ENCODE results near the gene PTGER2. TPM values are rescaled to one million over a fixed set of nuclear protein-coding genes. Genes with fewer than 3 reads are reported as not detected.

Gene PTGER2
- total and polyA plus RNA-seq, 5 donors, result 0.32 to 1.6 (median 0.80) TPM

GRCh38 chr14:52325630-52326029 lies 11.5 kb downstream of the PTGER2 start:
- DNase-seq (no peak), ATAC-seq (no peak)
- Histone ChIP-seq H3K4me3 (ENCODE audit: low read length) (no peak overlapping the region), H3K27me3 (ENCODE audit: control insufficient read depth, insufficient read depth) (no peaks in the 10 kb centered on the region), H3K9me3 (ENCODE audit: control insufficient read depth, low read length) (no peaks in the 10 kb centered on the region), H3K4me1 (ENCODE audit: control insufficient read depth, insufficient read depth, low read length) (no peaks in the 10 kb centered on the region), H3K27ac (ENCODE audit: low read length) (no peak overlapping the region)
- 83% methylated on average over 3 of the region's 3 CpGs for WGBS
- intact Hi-C loops (cut with DNase I), result no loop called here

- no peak overlapping the region for H3K27ac ChIP-seq (ENCODE audit: low read length)
- intact Hi-C loops (cut with DNase I), result no loop called here
- no peaks in the 10 kb centered on the region for H3K4me1 ChIP-seq (ENCODE audit: control insufficient read depth, insufficient read depth, low read length)
- ATAC-seq (peak in 1 of 2 donors; percentile 42), DNase-seq (no peak)
- WGBS, result 63% methylated on average over 4 of the region's 4 CpGs
- no peaks in the 10 kb centered on the region for H3K27me3 ChIP-seq (ENCODE audit: control insufficient read depth, insufficient read depth)
- no peaks in the 10 kb centered on the region for H3K9me3 ChIP-seq (ENCODE audit: control insufficient read depth, low read length)
- H3K4me3 ChIP-seq (ENCODE audit: low read length), result no peak overlapping the region
These were observed 13.5 kb downstream of the PTGER2 start for GRCh38 chr14:52327374-52328226.

- no peak for DNase-seq
- Histone ChIP-seq H3K4me1 (ENCODE audit: control insufficient read depth, insufficient read depth, low read length) (no peaks in the 10 kb centered on the region), H3K9me3 (ENCODE audit: control insufficient read depth, low read length) (no peaks in the 10 kb centered on the region), H3K4me3 (ENCODE audit: low read length) (no peak overlapping the region), H3K27me3 (ENCODE audit: control insufficient read depth, insufficient read depth) (no peaks in the 10 kb centered on the region), H3K27ac (ENCODE audit: low read length) (no peak overlapping the region)
- intact Hi-C loops (cut with DNase I), result no loop called here
- no peak for ATAC-seq
These were observed 14.2 kb downstream of the PTGER2 start for GRCh38 chr14:52328276-52328675.

- intact Hi-C loops (cut with DNase I), result no loop called here
- H3K27me3 ChIP-seq (ENCODE audit: control insufficient read depth, insufficient read depth), result no peaks in the 10 kb centered on the region
- H3K4me1 ChIP-seq (ENCODE audit: control insufficient read depth, insufficient read depth, low read length), result no peaks in the 10 kb centered on the region
- no peak for ATAC-seq
- no peak for DNase-seq
- H3K27ac ChIP-seq (ENCODE audit: low read length), result no peak overlapping the region
- H3K9me3 ChIP-seq (ENCODE audit: control insufficient read depth, low read length), result no peaks in the 10 kb centered on the region
- 73% methylated on average over 6 of the region's 6 CpGs for WGBS
- no peak overlapping the region for H3K4me3 ChIP-seq (ENCODE audit: low read length)
These were observed 15.7 kb downstream of the PTGER2 start for GRCh38 chr14:52329678-52330369.

- no peaks in the 10 kb centered on the region for H3K4me1 ChIP-seq (ENCODE audit: control insufficient read depth, insufficient read depth, low read length)
- intact Hi-C loops (cut with DNase I), result no loop called here
- 91% methylated on average over 3 of the region's 3 CpGs for WGBS
- ATAC-seq (no peak), DNase-seq (no peak)
- H3K27me3 ChIP-seq (ENCODE audit: control insufficient read depth, insufficient read depth), result no peaks in the 10 kb centered on the region
- no peaks in the 10 kb centered on the region for H3K9me3 ChIP-seq (ENCODE audit: control insufficient read depth, low read length)
- no peak overlapping the region for H3K4me3 ChIP-seq (ENCODE audit: low read length)
- H3K27ac ChIP-seq (ENCODE audit: low read length), result no peak overlapping the region
These were observed 18.2 kb downstream of the PTGER2 start for GRCh38 chr14:52332269-52332668.

- no peak overlapping the region for H3K27ac ChIP-seq (ENCODE audit: low read length)
- H3K9me3 ChIP-seq (ENCODE audit: control insufficient read depth, low read length), result no peaks in the 10 kb centered on the region
- no peaks in the 10 kb centered on the region for H3K4me1 ChIP-seq (ENCODE audit: control insufficient read depth, insufficient read depth, low read length)
- DNase-seq, result no peak
- intact Hi-C loops (cut with DNase I), result no loop called here
- ATAC-seq, result no peak
- 43% methylated on average over 5 of the region's 5 CpGs for WGBS
- no peak overlapping the region for H3K4me3 ChIP-seq (ENCODE audit: low read length)
- H3K27me3 ChIP-seq (ENCODE audit: control insufficient read depth, insufficient read depth), result no peaks in the 10 kb centered on the region
These were observed 19.0 kb downstream of the PTGER2 start for GRCh38 chr14:52333108-52333507.

- H3K27me3 ChIP-seq (ENCODE audit: control insufficient read depth, insufficient read depth), result no peaks in the 10 kb centered on the region
- H3K4me3 ChIP-seq (ENCODE audit: low read length), result no peak overlapping the region
- intact Hi-C loops (cut with DNase I), result no loop called here
- H3K27ac ChIP-seq (ENCODE audit: low read length), result no peak overlapping the region
- no peaks in the 10 kb centered on the region for H3K9me3 ChIP-seq (ENCODE audit: control insufficient read depth, low read length)
- ATAC-seq, result no peak
- 78% methylated on average over 8 of the region's 8 CpGs for WGBS
- no peak for DNase-seq
- H3K4me1 ChIP-seq (ENCODE audit: control insufficient read depth, insufficient read depth, low read length), result no peaks in the 10 kb centered on the region
These were observed 19.9 kb downstream of the PTGER2 start for GRCh38 chr14:52333823-52334657.

GRCh38 chr14:52336241-52336640 lies 22.1 kb downstream of the PTGER2 start:
- DNase-seq (no peak), ATAC-seq (no peak)
- intact Hi-C loops (cut with DNase I), result no loop called here
- Histone ChIP-seq H3K27ac (ENCODE audit: low read length) (no peak overlapping the region), H3K27me3 (ENCODE audit: control insufficient read depth, insufficient read depth) (no peaks in the 10 kb centered on the region), H3K9me3 (ENCODE audit: control insufficient read depth, low read length) (no peaks in the 10 kb centered on the region), H3K4me3 (ENCODE audit: low read length) (no peak overlapping the region), H3K4me1 (ENCODE audit: control insufficient read depth, insufficient read depth, low read length) (no peaks in the 10 kb centered on the region)
- 86% methylated on average over 2 of the region's 2 CpGs for WGBS

- intact Hi-C loops (cut with DNase I), result no loop called here
- 94% methylated on average over 1 of the region's 1 CpG for WGBS
- DNase-seq (no peak), ATAC-seq (peak in 1 of 2 donors; percentile 71)
- Histone ChIP-seq H3K27me3 (ENCODE audit: control insufficient read depth, insufficient read depth) (no peaks in the 10 kb centered on the region), H3K9me3 (ENCODE audit: control insufficient read depth, low read length) (no peaks in the 10 kb centered on the region), H3K27ac (ENCODE audit: low read length) (no peak overlapping the region), H3K4me1 (ENCODE audit: control insufficient read depth, insufficient read depth, low read length) (no peaks in the 10 kb centered on the region), H3K4me3 (ENCODE audit: low read length) (no peak overlapping the region)
These were observed 24.1 kb downstream of the PTGER2 start for GRCh38 chr14:52338051-52338681.

GRCh38 chr14:52339262-52339661 lies 25.1 kb downstream of the PTGER2 start:
- no peak for ATAC-seq
- WGBS, result 90% methylated on average over 1 of the region's 1 CpG
- DNase-seq, result no peak
- Histone ChIP-seq H3K4me3 (ENCODE audit: low read length) (no peak overlapping the region), H3K9me3 (ENCODE audit: control insufficient read depth, low read length) (no peaks in the 10 kb centered on the region), H3K27me3 (ENCODE audit: control insufficient read depth, insufficient read depth) (no peaks in the 10 kb centered on the region), H3K27ac (ENCODE audit: low read length) (no peak overlapping the region), H3K4me1 (ENCODE audit: control insufficient read depth, insufficient read depth, low read length) (no peaks in the 10 kb centered on the region)
- intact Hi-C loops (cut with DNase I), result no loop called here
